ENCODE data around the gene ULBP2. TPM values are rescaled to one million over a fixed set of nuclear protein-coding genes. Genes with fewer than 3 reads are reported as not detected.
"Not testable (repeated sequence)": the region's sequence is repeated elsewhere in the genome, so short reads cannot be mapped to it uniquely, and the experiment has no call there.

ULBP2 gene
- total RNA-seq, 1 experiment from 2014 or later: 0.56 TPM

DNA sequence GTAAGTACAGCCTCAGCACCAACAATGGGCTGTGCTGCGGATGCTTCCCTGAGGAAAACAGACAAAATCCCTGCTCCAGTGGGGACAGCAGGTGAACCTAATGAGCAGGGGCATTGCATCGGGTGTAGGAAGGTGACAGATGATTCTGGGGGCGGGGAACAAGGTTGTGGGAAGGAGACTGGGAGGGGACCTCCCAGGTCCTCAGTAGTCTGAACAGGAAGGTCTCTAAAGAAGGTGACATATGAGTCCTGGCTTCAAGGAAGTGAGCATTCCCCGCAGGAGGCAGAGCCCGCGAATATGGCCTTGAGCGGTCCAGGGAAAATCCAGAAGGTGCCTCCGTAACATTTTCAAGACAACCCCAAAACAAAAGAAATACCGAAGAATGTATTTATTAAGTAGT is 41.3 kb downstream of the ULBP2 start:
- no peaks in the 10 kb centered on the region for H3K79me2 ChIP-seq (ENCODE audit: low read length)
- no peak overlapping the region for H3K4me3 ChIP-seq (ENCODE audit: low read length)
- H3K9ac ChIP-seq (ENCODE audit: low read length): no peak overlapping the region
- H3K9me2 ChIP-seq (replicated peaks; ENCODE audit: insufficient read depth, low read length): no peaks in the 10 kb centered on the region
- H3K9me3 ChIP-seq (ENCODE audit: low read length): no peaks in the 10 kb centered on the region
- no peak overlapping the region for H3K27ac ChIP-seq (ENCODE audit: low read length)
- H3K36me3 ChIP-seq (ENCODE audit: insufficient read depth, low read length): no peaks in the 10 kb centered on the region
- H3K27me3 ChIP-seq (ENCODE audit: low read length): no peaks in the 10 kb centered on the region
- no peak for DNase-seq
- H2AFZ ChIP-seq (ENCODE audit: low read length): no peak overlapping the region
- H3K4me2 ChIP-seq (ENCODE audit: low read depth, low read length, poor library complexity, severe bottlenecking): no peak overlapping the region
- H3K4me1 ChIP-seq (ENCODE audit: low read length): no peaks in the 10 kb centered on the region
- H4K20me1 ChIP-seq (ENCODE audit: insufficient read depth, low read depth, low read length): no peaks in the 10 kb centered on the region

DNA sequence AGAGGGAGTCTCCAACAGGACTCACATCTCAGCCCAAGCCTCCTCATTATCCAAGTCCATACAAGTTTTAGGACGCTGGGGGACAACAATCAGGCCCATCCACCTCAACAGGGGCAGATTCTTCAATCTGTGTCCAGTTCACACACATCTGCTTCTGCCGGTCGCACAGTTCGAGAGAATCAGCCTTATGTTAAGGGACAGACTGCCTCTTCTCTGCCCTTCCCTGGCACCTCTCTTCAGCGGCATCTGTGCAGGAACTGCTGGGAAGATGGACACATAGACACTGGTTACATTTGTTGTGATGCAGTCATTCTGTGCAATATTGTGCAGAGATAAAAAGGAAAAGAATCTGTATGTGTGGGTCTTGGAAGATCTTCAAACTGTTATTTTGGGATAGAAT is 43.0 kb downstream of the ULBP2 start:
- H3K9me2 ChIP-seq (replicated peaks; ENCODE audit: insufficient read depth, low read length): no peaks in the 10 kb centered on the region
- H3K27me3 ChIP-seq (ENCODE audit: low read length): no peaks in the 10 kb centered on the region
- no peak overlapping the region for H3K4me2 ChIP-seq (ENCODE audit: low read depth, low read length, poor library complexity, severe bottlenecking)
- H3K79me2 ChIP-seq (ENCODE audit: low read length): no peaks in the 10 kb centered on the region
- H3K4me3 ChIP-seq (ENCODE audit: low read length): no peak overlapping the region
- H3K36me3 ChIP-seq (ENCODE audit: insufficient read depth, low read length): no peaks in the 10 kb centered on the region
- no peak overlapping the region for H2AFZ ChIP-seq (ENCODE audit: low read length)
- H4K20me1 ChIP-seq (ENCODE audit: insufficient read depth, low read depth, low read length): no peaks in the 10 kb centered on the region
- no peak overlapping the region for H3K9ac ChIP-seq (ENCODE audit: low read length)
- H3K4me1 ChIP-seq (ENCODE audit: low read length): no peaks in the 10 kb centered on the region
- H3K27ac ChIP-seq (ENCODE audit: low read length): no peak overlapping the region
- DNase-seq: no peak
- no peaks in the 10 kb centered on the region for H3K9me3 ChIP-seq (ENCODE audit: low read length)

DNA sequence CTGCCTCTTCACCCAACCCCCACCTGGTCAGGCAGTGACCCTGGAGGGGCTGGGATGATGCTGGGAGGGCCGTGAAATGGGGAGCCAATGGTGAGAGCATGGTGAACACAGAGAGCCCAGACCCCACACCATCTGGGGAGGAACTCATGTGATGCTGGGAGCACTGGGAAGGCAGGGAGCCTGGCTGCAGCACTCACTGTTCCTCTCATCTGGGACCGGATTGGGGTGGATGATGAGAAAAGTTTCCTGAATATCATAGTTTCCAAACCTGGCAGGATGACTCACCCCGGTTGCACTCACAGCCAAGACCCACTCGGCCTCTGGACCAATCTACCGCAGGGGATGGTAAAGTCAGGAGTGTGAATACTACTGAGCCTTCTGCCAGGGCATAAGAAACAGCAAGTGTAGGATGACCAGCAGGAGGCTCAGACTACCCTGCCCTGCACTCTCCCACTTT is 43.7 kb downstream of the ULBP2 start:
- H3K27me3 ChIP-seq (ENCODE audit: low read length): no peaks in the 10 kb centered on the region
- DNase-seq: no peak

DNA sequence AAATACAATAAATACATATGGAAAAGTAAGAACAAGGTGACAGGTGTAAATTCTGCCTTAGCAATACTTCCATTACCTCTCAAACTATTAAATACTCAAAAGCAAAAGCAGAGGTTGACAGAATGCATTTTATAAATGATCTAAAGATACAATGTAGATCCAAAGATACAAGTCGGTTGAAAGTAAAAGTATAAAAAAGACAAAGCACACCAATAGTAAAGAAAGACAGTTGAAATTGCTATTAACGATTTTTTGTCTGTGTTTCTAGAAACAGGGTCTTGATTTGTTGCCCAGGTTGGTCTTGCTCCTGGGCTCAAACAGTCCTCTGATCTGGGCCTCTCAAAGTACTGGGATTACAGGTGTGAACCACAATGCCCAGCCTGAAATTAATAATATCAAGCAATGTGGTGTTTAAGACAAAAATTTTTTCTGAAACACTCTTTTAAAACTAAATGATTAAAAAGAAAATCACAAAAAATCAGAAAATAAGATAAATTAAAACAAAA is 45.8 kb downstream of the ULBP2 start:
- Histone ChIP-seq H4K20me1 (ENCODE audit: insufficient read depth, low read depth, low read length) (no peaks in the 10 kb centered on the region), H2AFZ (ENCODE audit: low read length) (no peak overlapping the region), H3K9ac (ENCODE audit: low read length) (no peak overlapping the region), H3K4me2 (ENCODE audit: low read depth, low read length, poor library complexity, severe bottlenecking) (no peak overlapping the region), H3K4me1 (ENCODE audit: low read length) (peaks cover 17% of the 10 kb centered on the region), H3K9me3 (ENCODE audit: low read length) (no peaks in the 10 kb centered on the region), H3K27me3 (ENCODE audit: low read length) (no peaks in the 10 kb centered on the region), H3K36me3 (ENCODE audit: insufficient read depth, low read length) (no peaks in the 10 kb centered on the region), H3K9me2 (replicated peaks; ENCODE audit: insufficient read depth, low read length) (no peaks in the 10 kb centered on the region), H3K79me2 (ENCODE audit: low read length) (no peaks in the 10 kb centered on the region), H3K27ac (ENCODE audit: low read length) (no peak overlapping the region), H3K4me3 (ENCODE audit: low read length) (no peak overlapping the region)
- no peak for DNase-seq

More for the DNA sequence above, 43.7 kb downstream of the ULBP2 start:
- H3K27ac ChIP-seq (ENCODE audit: low read length): no peak overlapping the region
- H3K36me3 ChIP-seq (ENCODE audit: insufficient read depth, low read length): no peaks in the 10 kb centered on the region
- H3K79me2 ChIP-seq (ENCODE audit: low read length): no peaks in the 10 kb centered on the region
- H2AFZ ChIP-seq (ENCODE audit: low read length): no peak overlapping the region
- peaks cover 5% of the 10 kb centered on the region for H3K4me1 ChIP-seq (ENCODE audit: low read length)
- no peak overlapping the region for H3K9ac ChIP-seq (ENCODE audit: low read length)
- no peak overlapping the region for H3K4me2 ChIP-seq (ENCODE audit: low read depth, low read length, poor library complexity, severe bottlenecking)
- no peaks in the 10 kb centered on the region for H4K20me1 ChIP-seq (ENCODE audit: insufficient read depth, low read depth, low read length)
- H3K4me3 ChIP-seq (ENCODE audit: low read length): no peak overlapping the region
- H3K9me3 ChIP-seq (ENCODE audit: low read length): no peaks in the 10 kb centered on the region
- H3K9me2 ChIP-seq (replicated peaks; ENCODE audit: insufficient read depth, low read length): no peaks in the 10 kb centered on the region

- H3K9me2 ChIP-seq (replicated peaks; ENCODE audit: insufficient read depth, low read length): no peaks in the 10 kb centered on the region
- no peaks in the 10 kb centered on the region for H3K36me3 ChIP-seq (ENCODE audit: insufficient read depth, low read length)
- no peak overlapping the region for H3K27ac ChIP-seq (ENCODE audit: low read length)
- H3K4me3 ChIP-seq (ENCODE audit: low read length): no peak overlapping the region
- no peak overlapping the region for H3K4me2 ChIP-seq (ENCODE audit: low read depth, low read length, poor library complexity, severe bottlenecking)
- H3K4me1 ChIP-seq (ENCODE audit: low read length): peaks cover 17% of the 10 kb centered on the region
- H3K9me3 ChIP-seq (ENCODE audit: low read length): no peaks in the 10 kb centered on the region
- no peak overlapping the region for H2AFZ ChIP-seq (ENCODE audit: low read length)
- no peaks in the 10 kb centered on the region for H4K20me1 ChIP-seq (ENCODE audit: insufficient read depth, low read depth, low read length)
- no peaks in the 10 kb centered on the region for H3K27me3 ChIP-seq (ENCODE audit: low read length)
- no peak for DNase-seq
- no peaks in the 10 kb centered on the region for H3K79me2 ChIP-seq (ENCODE audit: low read length)
- H3K9ac ChIP-seq (ENCODE audit: low read length): no peak overlapping the region
These were observed 46.9 kb downstream of the ULBP2 start for GRCh38 chr6:149988550-149989346.

DNA sequence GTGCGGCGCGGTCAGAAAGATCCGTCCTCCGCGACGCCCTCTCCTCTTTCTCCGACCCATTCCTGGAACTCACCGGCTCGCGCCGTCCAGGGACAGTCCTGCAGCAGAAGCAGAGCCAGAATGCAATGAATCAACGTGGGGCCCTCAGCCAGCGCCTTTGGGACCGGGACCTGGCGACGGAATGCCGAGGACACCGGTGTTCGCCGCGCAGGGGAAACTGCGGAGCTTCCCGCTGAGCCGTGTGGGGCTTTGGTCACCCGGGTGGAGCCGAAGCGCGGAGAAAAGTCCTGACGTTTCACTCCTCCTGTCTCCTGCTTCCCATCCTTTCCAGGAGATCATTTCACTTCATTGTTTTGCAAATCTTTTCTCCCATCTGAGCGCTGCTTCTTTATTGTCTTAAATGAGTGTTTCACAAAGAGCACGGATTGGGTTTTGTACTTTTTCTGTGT is 48.4 kb downstream of the ULBP2 start:
- H3K4me2 ChIP-seq (ENCODE audit: low read depth, low read length, poor library complexity, severe bottlenecking): peak overlapping the region; percentile 74

GRCh38 chr6:149990661-149991471 is 49.1 kb downstream of the ULBP2 start:
- H3K27me3 ChIP-seq (ENCODE audit: low read length): no peaks in the 10 kb centered on the region
- no peaks in the 10 kb centered on the region for H3K36me3 ChIP-seq (ENCODE audit: insufficient read depth, low read length)

More for the DNA sequence above, 48.4 kb downstream of the ULBP2 start:
- Histone ChIP-seq H3K27me3 (ENCODE audit: low read length) (no peaks in the 10 kb centered on the region), H4K20me1 (ENCODE audit: insufficient read depth, low read depth, low read length) (no peaks in the 10 kb centered on the region), H3K36me3 (ENCODE audit: insufficient read depth, low read length) (no peaks in the 10 kb centered on the region), H3K79me2 (ENCODE audit: low read length) (no peaks in the 10 kb centered on the region), H3K9me2 (replicated peaks; ENCODE audit: insufficient read depth, low read length) (no peaks in the 10 kb centered on the region), H3K4me3 (ENCODE audit: low read length) (peak overlapping the region; percentile 64), H3K9ac (ENCODE audit: low read length) (peak overlapping the region; percentile 56), H3K27ac (ENCODE audit: low read length) (no peak overlapping the region), H2AFZ (ENCODE audit: low read length) (peak overlapping the region; percentile 96; the same call in 1 of the 2 replicates), H3K9me3 (ENCODE audit: low read length) (no peaks in the 10 kb centered on the region), H3K4me1 (ENCODE audit: low read length) (peaks cover 17% of the 10 kb centered on the region)
- no peak for DNase-seq

GRCh38 chr6:149991472-149991795 is 49.6 kb downstream of the ULBP2 start:
- not testable (repeated sequence) for H3K9me3 ChIP-seq (ENCODE audit: low read length); H3K27ac ChIP-seq (ENCODE audit: low read length); H3K79me2 ChIP-seq (ENCODE audit: low read length); H3K36me3 ChIP-seq (ENCODE audit: insufficient read depth, low read length); H3K27me3 ChIP-seq (ENCODE audit: low read length); H4K20me1 ChIP-seq (ENCODE audit: insufficient read depth, low read depth, low read length); H3K9me2 ChIP-seq (replicated peaks; ENCODE audit: insufficient read depth, low read length)
- Histone ChIP-seq H3K9ac (ENCODE audit: low read length) (peak overlapping the region; percentile 56), H3K4me1 (ENCODE audit: low read length) (peaks cover 17% of the 10 kb centered on the region), H3K4me2 (ENCODE audit: low read depth, low read length, poor library complexity, severe bottlenecking) (peak overlapping the region; percentile 74), H2AFZ (ENCODE audit: low read length) (peak overlapping the region; percentile 96), H3K4me3 (ENCODE audit: low read length) (peak overlapping the region; percentile 64)
- peak; percentile 46 for DNase-seq

More at GRCh38 chr6:149990661-149991471, 49.1 kb downstream of the ULBP2 start:
- H3K9ac ChIP-seq (ENCODE audit: low read length): peak overlapping the region; percentile 56
- H2AFZ ChIP-seq (ENCODE audit: low read length): peak overlapping the region; percentile 96
- peaks cover 17% of the 10 kb centered on the region for H3K4me1 ChIP-seq (ENCODE audit: low read length)
- no peaks in the 10 kb centered on the region for H3K79me2 ChIP-seq (ENCODE audit: low read length)
- H3K9me2 ChIP-seq (replicated peaks; ENCODE audit: insufficient read depth, low read length): no peaks in the 10 kb centered on the region
- no peak overlapping the region for H3K27ac ChIP-seq (ENCODE audit: low read length)
- H4K20me1 ChIP-seq (ENCODE audit: insufficient read depth, low read depth, low read length): no peaks in the 10 kb centered on the region
- H3K4me2 ChIP-seq (ENCODE audit: low read depth, low read length, poor library complexity, severe bottlenecking): peak overlapping the region; percentile 74
- peak; percentile 63 for DNase-seq
- no peaks in the 10 kb centered on the region for H3K9me3 ChIP-seq (ENCODE audit: low read length)
- peak overlapping the region; percentile 64 for H3K4me3 ChIP-seq (ENCODE audit: low read length)

Measured in Karpas-422 (cell line).